GM12892 (cell line): ENCODE data around the gene PALLD.
"Not testable (repeated sequence)": the region's sequence is repeated elsewhere in the genome, so short reads cannot be mapped to it uniquely, and the experiment has no call there.

Source experiments
- DNase-seq: peaks from one replicate; pipeline ENCODE4 v3.0.0; 2011; ENCODE audit not compliant: insufficient read length
- FAIRE-seq: peaks from 2 replicates; lab custom pipeline; 2011; peaks lifted over from hg19 to GRCh38; lab: Jason Lieb, UNC
- POLR2A ChIP-seq: IDR thresholded peaks from 2 replicates; pipeline ENCODE4 v1.6.1; 2011; ENCODE audit warnings: low read depth, low read length, control low read depth
- POLR2AphosphoS5 ChIP-seq: IDR thresholded peaks from 2 replicates; pipeline ENCODE4 v1.6.1; 2011; ENCODE audit warnings: low read depth, low read length, control low read depth
- TAF1 ChIP-seq: IDR thresholded peaks from 2 replicates; pipeline ENCODE4 v1.6.1; 2011; ENCODE audit warnings: low read depth, mild to moderate bottlenecking, control low read depth, low read length, borderline replicate concordance

PALLD gene

GRCh38 chr4:168716406-168717129 is 219.7 kb downstream of the PALLD start:
- DNase-seq = no peak
- no peak for TF ChIP-seq TAF1
- TF ChIP-seq POLR2AphosphoS5 = no peak
- TF ChIP-seq POLR2A = no peak
- no peak for FAIRE-seq

- DNase-seq = no peak
- TF ChIP-seq TAF1 = no peak
- no peak for TF ChIP-seq POLR2AphosphoS5
- TF ChIP-seq POLR2A = no peak
- FAIRE-seq = no peak
Observed at GRCh38 chr4:168717847-168718246, 221.0 kb downstream of the PALLD start.

GRCh38 chr4:168719725-168720124 is 222.9 kb downstream of the PALLD start:
- no peak for FAIRE-seq
- no peak for DNase-seq
- TF ChIP-seq POLR2AphosphoS5 (no peak), TAF1 (no peak), POLR2A (no peak)

- DNase-seq = no peak
- FAIRE-seq = no peak
- no peak for TF ChIP-seq TAF1
- no peak for TF ChIP-seq POLR2AphosphoS5
- TF ChIP-seq POLR2A = no peak
Observed at GRCh38 chr4:168720396-168720900, 223.6 kb downstream of the PALLD start.

- TF ChIP-seq POLR2A (no peak), POLR2AphosphoS5 (no peak), TAF1 (no peak)
- DNase-seq = no peak
- FAIRE-seq = no peak
Observed at GRCh38 chr4:168722391-168722790, 225.5 kb downstream of the PALLD start.

GRCh38 chr4:168723020-168723419 is 226.2 kb downstream of the PALLD start:
- TF ChIP-seq POLR2A (no peak), TAF1 (no peak), POLR2AphosphoS5 (no peak)
- DNase-seq (no peak), FAIRE-seq (no peak)

GRCh38 chr4:168723569-168723968 is 226.7 kb downstream of the PALLD start:
- FAIRE-seq = no peak
- no peak for DNase-seq
- TF ChIP-seq POLR2A = no peak
- TF ChIP-seq TAF1 = no peak
- TF ChIP-seq POLR2AphosphoS5 = no peak

- FAIRE-seq = no peak
- no peak for DNase-seq
- TF ChIP-seq POLR2AphosphoS5 (no peak), TAF1 (no peak), POLR2A (no peak)
Observed at GRCh38 chr4:168724243-168724642, 227.4 kb downstream of the PALLD start.

GRCh38 chr4:168724686-168725411 is 228.0 kb downstream of the PALLD start:
- TF ChIP-seq POLR2A = no peak
- no peak for TF ChIP-seq TAF1
- no peak for TF ChIP-seq POLR2AphosphoS5
- DNase-seq (no peak), FAIRE-seq (no peak)

- no peak for TF ChIP-seq POLR2A
- no peak for TF ChIP-seq TAF1
- no peak for TF ChIP-seq POLR2AphosphoS5
- DNase-seq = no peak
- no peak for FAIRE-seq
Observed at GRCh38 chr4:168725930-168726329, 229.1 kb downstream of the PALLD start.

GRCh38 chr4:168727181-168727580 is 230.3 kb downstream of the PALLD start:
- DNase-seq, FAIRE-seq: not testable (repeated sequence)

- FAIRE-seq (no peak), DNase-seq (no peak)
- TF ChIP-seq POLR2AphosphoS5 = no peak
- TF ChIP-seq POLR2A = no peak
- TF ChIP-seq TAF1 = no peak
Observed at GRCh38 chr4:168731006-168731636, 234.3 kb downstream of the PALLD start.
